ENCODE data around the gene MXRA7. TPM values are rescaled to one million over a fixed set of nuclear protein-coding genes. Genes with fewer than 3 reads are reported as not detected.
A peak's percentile ranks its signal among the peaks of the same experiment; 100 is the strongest.

MXRA7 gene
- total and polyA plus RNA-seq, 4 donors, result 136 to 173 (median 161) TPM

DNA sequence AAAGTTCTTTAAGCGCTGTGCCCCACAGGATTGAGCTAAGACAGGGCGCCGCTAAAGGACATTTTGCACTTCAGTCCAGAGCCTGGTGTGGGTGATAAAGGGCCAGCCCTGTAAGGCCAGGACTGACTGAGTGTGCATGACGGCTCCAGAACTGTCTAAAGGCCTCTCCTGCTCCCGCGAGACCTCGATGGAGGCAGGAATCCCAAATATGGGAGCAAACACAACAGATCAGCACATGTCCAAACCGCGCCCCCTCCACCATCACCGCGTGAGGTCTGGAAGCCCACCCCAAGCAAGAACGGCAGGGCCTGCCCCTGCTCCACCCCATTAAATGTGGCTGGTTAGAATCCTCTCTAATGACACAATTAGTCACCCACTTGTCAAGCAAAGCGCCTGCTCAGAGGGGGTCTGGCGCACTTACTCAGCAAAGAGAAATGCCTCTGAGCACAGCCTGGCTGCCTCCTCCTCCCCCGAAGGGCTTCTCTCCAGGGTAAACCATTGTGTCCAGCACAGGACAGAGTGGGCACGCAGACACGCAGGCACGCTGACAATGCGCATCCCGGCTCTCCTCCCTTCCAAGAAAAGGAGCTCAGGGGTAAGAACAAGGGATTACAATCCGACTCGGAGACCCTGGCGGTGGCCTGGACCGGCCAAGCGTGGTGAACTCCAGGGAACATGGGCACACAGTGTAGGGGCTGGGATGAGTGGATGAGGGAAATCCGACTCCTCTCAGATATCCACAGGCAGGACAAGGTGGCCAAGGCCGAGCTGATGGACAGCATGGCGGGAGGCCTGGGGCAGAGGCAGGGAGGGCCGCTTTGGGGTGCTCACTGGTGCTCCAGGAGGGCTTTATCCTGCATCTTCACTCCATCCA lies 1.5 kb downstream of the MXRA7 start:
- H3K9me3 ChIP-seq (ENCODE audit: control insufficient read depth, insufficient read depth, low read length), result no peaks in the 10 kb centered on the region
- peak overlapping the region; percentile 80 for H3K27ac ChIP-seq (ENCODE audit: low read depth, low read length)
- H3K27me3 ChIP-seq (ENCODE audit: control insufficient read depth, insufficient read depth, low read length), result no peaks in the 10 kb centered on the region
- 30% methylated on average over 15 of the region's 29 CpGs for WGBS (ENCODE audit: insufficient coverage)
- peaks cover 17% of the 10 kb centered on the region for H3K36me3 ChIP-seq (ENCODE audit: control insufficient read depth, insufficient read depth, low read length)
- peak overlapping the region; percentile 65 for H3K4me3 ChIP-seq (ENCODE audit: low read depth, low read length)
- peak in 2 of 6 donors; percentile 76 to 83 for DNase-seq (ENCODE audit: low read depth in 4 of 6, low spot score in 6 of 6)
- H3K4me1 ChIP-seq (ENCODE audit: control insufficient read depth, insufficient read depth, low read length), result peaks cover 36% of the 10 kb centered on the region

DNA sequence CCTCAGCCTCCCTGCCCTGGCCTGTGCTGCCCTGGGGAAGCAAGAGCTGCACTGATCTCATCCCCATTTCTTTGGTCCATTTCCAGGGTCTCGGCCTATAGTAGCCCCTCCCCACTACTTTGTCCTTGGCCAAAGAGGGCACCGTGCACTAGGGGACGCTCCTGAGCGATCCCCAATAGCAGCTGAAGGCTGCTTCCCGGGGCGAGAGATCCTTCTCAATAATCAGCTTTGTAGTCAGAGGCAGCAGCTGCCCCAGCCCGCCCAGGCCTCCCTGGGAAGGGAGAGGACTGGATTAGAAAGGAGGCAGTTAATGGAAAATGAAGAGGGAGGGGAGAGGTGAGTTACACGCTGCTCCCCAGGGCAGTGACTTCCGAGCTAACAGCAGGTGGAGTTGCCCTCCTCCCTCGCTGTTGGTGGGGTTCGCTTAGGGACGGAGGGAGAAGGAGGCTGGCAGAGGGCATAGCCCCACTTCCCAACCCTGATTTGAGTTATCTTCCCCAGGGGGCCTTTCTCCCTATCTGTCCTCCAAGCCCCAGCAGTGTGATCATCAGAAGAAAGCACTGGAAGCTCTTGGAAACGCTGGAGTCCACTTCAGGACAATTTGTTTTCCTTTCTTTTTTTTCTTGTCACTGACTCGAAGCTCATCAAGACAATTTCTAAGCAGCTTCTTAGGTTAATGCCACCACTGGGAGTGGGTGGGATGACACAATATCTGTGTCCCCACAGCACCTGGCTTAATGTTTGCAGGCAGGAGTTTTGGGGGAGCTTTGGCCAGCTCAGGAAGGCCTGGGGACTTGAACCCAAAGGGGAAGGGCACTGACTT lies 2.6 kb downstream of the MXRA7 start:
- DNase-seq (ENCODE audit: low read depth in 4 of 6, low spot score in 6 of 6), result peak in 2 of 6 donors; percentile 71 to 74
- Histone ChIP-seq H3K4me3 (ENCODE audit: low read depth, low read length) (no peak overlapping the region), H3K36me3 (ENCODE audit: control insufficient read depth, insufficient read depth, low read length) (peaks cover 9% of the 10 kb centered on the region), H3K27me3 (ENCODE audit: control insufficient read depth, insufficient read depth, low read length) (no peaks in the 10 kb centered on the region), H3K9me3 (ENCODE audit: control insufficient read depth, insufficient read depth, low read length) (no peaks in the 10 kb centered on the region), H3K4me1 (ENCODE audit: control insufficient read depth, insufficient read depth, low read length) (peaks cover 37% of the 10 kb centered on the region), H3K27ac (ENCODE audit: low read depth, low read length) (peak overlapping the region; percentile 80)
- 4% methylated on average over 5 of the region's 14 CpGs for WGBS (ENCODE audit: insufficient coverage)

DNA sequence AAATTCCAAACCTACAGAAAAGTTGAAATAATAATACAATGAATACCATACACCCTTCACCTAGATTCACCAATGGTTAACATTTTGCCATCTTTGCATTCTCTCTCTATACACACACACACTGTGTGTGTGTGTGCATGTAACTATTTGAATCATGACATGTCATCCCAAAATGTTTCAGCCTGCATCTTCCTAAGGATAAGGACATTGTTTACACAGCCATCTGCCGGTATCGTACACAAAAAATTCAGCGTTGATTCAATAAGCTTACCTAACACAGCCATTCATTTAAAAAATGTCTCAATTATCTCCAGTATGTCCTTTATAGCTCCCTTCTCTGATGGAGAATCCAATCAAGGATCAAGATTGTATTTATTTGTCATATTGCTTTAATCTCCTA lies 3.9 kb downstream of the MXRA7 start:
- WGBS (ENCODE audit: insufficient coverage), result 82% methylated on average over 3 of the region's 3 CpGs
- Histone ChIP-seq H3K4me3 (ENCODE audit: low read depth, low read length) (no peak overlapping the region), H3K27me3 (ENCODE audit: control insufficient read depth, insufficient read depth, low read length) (no peaks in the 10 kb centered on the region), H3K9me3 (ENCODE audit: control insufficient read depth, insufficient read depth, low read length) (no peaks in the 10 kb centered on the region), H3K27ac (ENCODE audit: low read depth, low read length) (no peak overlapping the region), H3K4me1 (ENCODE audit: control insufficient read depth, insufficient read depth, low read length) (peaks cover 40% of the 10 kb centered on the region), H3K36me3 (ENCODE audit: control insufficient read depth, insufficient read depth, low read length) (peaks cover 5% of the 10 kb centered on the region)
- peak in 1 of 6 donors; percentile 47 for DNase-seq (ENCODE audit: low read depth in 4 of 6, low spot score in 6 of 6)

DNA sequence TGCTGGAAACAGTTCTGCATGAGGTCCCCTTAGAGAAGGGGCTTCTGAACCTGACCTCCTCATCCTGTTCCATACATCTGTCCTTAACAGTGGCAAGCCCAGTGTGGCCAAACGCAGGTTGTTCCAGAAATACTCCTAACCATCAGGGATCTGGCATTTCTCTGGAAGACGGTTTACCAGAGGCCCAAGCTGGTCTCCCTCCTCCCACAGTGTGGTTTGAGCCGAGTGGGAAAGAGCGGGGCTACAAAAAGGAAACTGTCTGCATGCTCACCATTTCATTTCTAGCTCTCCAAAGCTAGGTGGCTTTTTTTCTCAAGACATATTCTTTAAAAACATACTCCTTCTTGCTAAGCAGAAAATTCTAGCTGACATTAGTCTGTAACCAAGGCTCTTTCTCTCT lies 6.0 kb downstream of the MXRA7 start:
- no peak overlapping the region for H3K4me3 ChIP-seq (ENCODE audit: low read depth, low read length)
- no peaks in the 10 kb centered on the region for H3K9me3 ChIP-seq (ENCODE audit: control insufficient read depth, insufficient read depth, low read length)
- H3K27ac ChIP-seq (ENCODE audit: low read depth, low read length), result no peak overlapping the region
- 82% methylated on average over 3 of the region's 4 CpGs for WGBS (ENCODE audit: insufficient coverage)
- no peaks in the 10 kb centered on the region for H3K27me3 ChIP-seq (ENCODE audit: control insufficient read depth, insufficient read depth, low read length)
- H3K36me3 ChIP-seq (ENCODE audit: control insufficient read depth, insufficient read depth, low read length), result peaks cover 9% of the 10 kb centered on the region
- DNase-seq (ENCODE audit: low read depth in 4 of 6, low spot score in 6 of 6), result no peak
- peaks cover 49% of the 10 kb centered on the region for H3K4me1 ChIP-seq (ENCODE audit: control insufficient read depth, insufficient read depth, low read length)

DNA sequence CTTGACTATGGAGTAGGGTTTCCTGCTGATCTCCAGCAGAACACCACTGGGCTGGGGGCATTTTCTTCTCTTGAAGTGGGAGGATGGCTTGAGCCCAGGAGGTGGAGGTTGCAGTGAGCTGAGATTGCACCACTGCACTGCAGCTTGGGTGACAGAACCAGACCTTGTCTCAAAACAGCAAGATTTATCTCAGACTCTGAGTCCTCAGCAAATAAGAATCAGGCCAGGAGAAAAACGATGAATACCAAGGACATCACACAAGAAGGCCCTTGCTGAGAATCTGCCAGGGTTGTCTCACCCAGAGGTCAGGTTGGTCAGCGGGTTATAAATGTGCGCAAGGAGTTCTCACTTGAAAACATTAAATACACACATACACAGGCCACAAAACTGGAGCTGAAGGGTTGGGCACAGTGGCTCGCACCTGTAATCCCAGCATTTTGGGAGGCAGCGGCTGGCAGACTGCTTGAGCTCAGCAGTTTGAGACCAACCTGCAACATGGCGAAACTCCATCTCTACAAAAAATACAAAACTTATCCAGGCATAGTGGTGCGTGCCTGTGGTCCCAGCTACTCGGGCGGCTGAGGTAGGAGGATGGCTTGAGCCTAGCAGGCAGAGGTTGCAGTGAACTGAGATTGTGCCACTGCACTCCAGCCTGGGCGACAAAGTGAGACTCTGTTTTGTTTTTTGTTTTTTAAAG lies 7.7 kb downstream of the MXRA7 start:
- Histone ChIP-seq H3K27me3 (ENCODE audit: control insufficient read depth, insufficient read depth, low read length) (no peaks in the 10 kb centered on the region), H3K27ac (ENCODE audit: low read depth, low read length) (no peak overlapping the region), H3K36me3 (ENCODE audit: control insufficient read depth, insufficient read depth, low read length) (peaks cover 6% of the 10 kb centered on the region), H3K4me1 (ENCODE audit: control insufficient read depth, insufficient read depth, low read length) (peaks cover 43% of the 10 kb centered on the region), H3K9me3 (ENCODE audit: control insufficient read depth, insufficient read depth, low read length) (no peaks in the 10 kb centered on the region), H3K4me3 (ENCODE audit: low read depth, low read length) (no peak overlapping the region)
- WGBS (ENCODE audit: insufficient coverage), result 94% methylated on average over 9 of the region's 10 CpGs
- no peak for DNase-seq (ENCODE audit: low read depth in 4 of 6, low spot score in 6 of 6)

DNA sequence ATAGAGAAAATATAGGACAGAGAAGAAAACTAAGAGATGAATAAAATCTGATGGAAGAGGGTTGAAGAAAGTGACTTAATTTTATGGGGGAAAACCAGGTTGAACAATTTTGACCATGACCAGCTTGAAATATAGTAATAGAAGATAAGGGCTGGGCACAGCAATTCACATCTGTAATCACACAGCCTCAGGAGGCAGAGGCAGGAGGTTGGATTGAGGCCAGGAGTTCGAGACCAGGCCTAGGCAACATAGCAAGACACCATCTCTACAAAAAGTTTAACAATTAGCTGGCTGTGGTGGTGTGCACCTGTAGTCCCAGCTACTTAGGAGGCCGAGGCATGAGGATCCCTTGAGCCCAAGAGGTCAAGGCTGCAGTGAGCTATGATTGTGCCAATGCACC lies 8.7 kb downstream of the MXRA7 start:
- H3K9me3 ChIP-seq (ENCODE audit: control insufficient read depth, insufficient read depth, low read length), result no peaks in the 10 kb centered on the region
- H3K4me1 ChIP-seq (ENCODE audit: control insufficient read depth, insufficient read depth, low read length), result peaks cover 45% of the 10 kb centered on the region
- H3K4me3 ChIP-seq (ENCODE audit: low read depth, low read length), result no peak overlapping the region
- no peak for DNase-seq (ENCODE audit: low read depth in 4 of 6, low spot score in 6 of 6)
- no peaks in the 10 kb centered on the region for H3K27me3 ChIP-seq (ENCODE audit: control insufficient read depth, insufficient read depth, low read length)
- no CpG with 5 or more reads among the region's 2 CpGs for WGBS (ENCODE audit: insufficient coverage)
- H3K36me3 ChIP-seq (ENCODE audit: control insufficient read depth, insufficient read depth, low read length), result peaks cover 11% of the 10 kb centered on the region
- H3K27ac ChIP-seq (ENCODE audit: low read depth, low read length), result no peak overlapping the region

DNA sequence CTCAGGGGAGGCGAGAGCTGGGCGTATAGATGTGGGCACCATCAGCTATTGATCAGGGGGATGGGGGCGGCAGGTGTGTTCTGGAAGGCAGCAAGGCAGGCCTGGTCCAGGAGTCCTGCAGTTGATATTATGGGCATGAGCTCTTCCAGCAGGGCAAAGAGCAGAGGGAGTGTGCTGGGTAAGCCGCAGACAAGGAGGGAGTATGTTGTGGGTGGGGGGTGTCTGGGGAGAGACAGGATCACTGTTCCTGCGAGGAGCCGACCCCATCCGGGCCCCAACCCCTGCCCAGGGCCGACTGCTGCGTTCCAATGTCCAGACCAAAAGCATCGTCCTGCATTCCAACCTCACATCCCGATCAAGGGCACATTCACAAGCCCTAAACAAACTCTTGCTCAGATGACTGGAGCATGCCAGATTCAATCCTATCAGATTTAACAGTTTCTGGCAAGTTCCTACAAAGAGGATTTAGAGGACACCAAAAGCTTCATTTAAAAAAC lies 9.2 kb downstream of the MXRA7 start:
- no peak overlapping the region for H3K4me3 ChIP-seq (ENCODE audit: low read depth, low read length)
- DNase-seq (ENCODE audit: low read depth in 4 of 6, low spot score in 6 of 6), result no peak
- 47% methylated on average over 10 of the region's 11 CpGs for WGBS (ENCODE audit: insufficient coverage)
- peaks cover 50% of the 10 kb centered on the region for H3K4me1 ChIP-seq (ENCODE audit: control insufficient read depth, insufficient read depth, low read length)
- no peaks in the 10 kb centered on the region for H3K27me3 ChIP-seq (ENCODE audit: control insufficient read depth, insufficient read depth, low read length)
- H3K36me3 ChIP-seq (ENCODE audit: control insufficient read depth, insufficient read depth, low read length), result peaks cover 11% of the 10 kb centered on the region
- H3K9me3 ChIP-seq (ENCODE audit: control insufficient read depth, insufficient read depth, low read length), result no peaks in the 10 kb centered on the region
- H3K27ac ChIP-seq (ENCODE audit: low read depth, low read length), result peak overlapping the region; percentile 80

DNA sequence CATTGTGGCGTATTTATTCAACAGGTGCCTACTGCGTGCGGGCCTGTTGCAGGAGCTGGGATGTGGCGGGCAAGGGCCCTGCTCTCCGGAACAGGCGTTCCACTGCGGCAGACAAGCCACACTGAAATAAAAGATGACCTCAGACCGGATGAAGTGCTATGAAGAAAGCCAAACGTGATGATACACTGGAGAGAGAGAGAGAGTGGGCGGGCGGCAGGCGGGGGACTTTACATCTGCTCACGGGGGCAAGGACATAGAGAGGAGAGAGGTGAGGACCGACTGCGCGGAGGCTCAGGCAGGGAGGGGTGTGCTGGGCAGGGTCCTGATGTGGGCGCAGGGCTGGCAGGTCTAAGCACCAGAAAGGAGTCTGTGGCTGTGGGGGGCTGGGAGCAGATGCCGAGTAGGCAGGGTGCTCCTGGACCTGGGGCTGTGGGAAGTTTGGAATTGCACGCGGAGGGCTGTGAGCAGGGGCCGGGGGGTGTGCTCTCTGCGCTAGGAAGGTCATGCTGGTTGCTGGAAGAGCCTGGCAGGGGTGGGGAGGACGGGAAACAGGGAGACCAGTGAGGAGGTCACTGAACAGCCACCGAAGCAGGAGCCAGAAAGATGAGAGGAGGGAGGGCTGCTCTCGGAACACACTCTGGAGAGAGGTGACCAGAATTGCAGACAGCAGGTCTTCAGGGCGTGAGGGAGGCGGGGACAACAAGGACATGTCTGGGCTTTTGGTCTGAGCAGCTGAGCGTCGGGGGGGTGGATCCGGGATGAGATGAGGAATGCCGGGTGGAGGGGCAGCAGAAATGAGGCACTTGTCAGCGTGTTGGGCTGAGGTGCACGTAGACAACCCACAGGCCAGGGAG lies 9.9 kb downstream of the MXRA7 start:
- Histone ChIP-seq H3K4me3 (ENCODE audit: low read depth, low read length) (no peak overlapping the region), H3K27me3 (ENCODE audit: control insufficient read depth, insufficient read depth, low read length) (no peaks in the 10 kb centered on the region), H3K4me1 (ENCODE audit: control insufficient read depth, insufficient read depth, low read length) (peaks cover 52% of the 10 kb centered on the region), H3K9me3 (ENCODE audit: control insufficient read depth, insufficient read depth, low read length) (no peaks in the 10 kb centered on the region), H3K27ac (ENCODE audit: low read depth, low read length) (peak overlapping the region; percentile 80), H3K36me3 (ENCODE audit: control insufficient read depth, insufficient read depth, low read length) (peaks cover 9% of the 10 kb centered on the region)
- 41% methylated on average over 32 of the region's 33 CpGs for WGBS (ENCODE audit: insufficient coverage)
- peak in 2 of 6 donors; percentile 55 to 69 for DNase-seq (ENCODE audit: low read depth in 4 of 6, low spot score in 6 of 6)

DNA sequence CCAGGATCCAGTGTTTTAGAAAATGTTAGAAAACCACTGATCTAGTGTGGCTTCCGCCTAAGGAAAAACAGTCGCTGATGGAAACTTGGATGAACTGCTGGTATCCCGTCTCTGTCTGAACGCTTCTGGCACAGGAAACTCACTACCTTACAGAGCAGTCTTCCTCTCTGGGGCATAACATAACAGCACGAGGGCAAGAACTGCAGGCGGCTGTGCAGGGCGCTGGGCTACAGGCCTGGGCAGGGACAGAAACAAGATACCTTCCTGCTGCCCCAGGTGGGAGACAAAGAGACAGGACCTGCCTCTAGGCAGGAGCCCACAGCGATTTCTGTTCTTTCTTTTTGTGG lies 10.5 kb downstream of the MXRA7 start:
- Histone ChIP-seq H3K36me3 (ENCODE audit: control insufficient read depth, insufficient read depth, low read length) (peaks cover 8% of the 10 kb centered on the region), H3K4me1 (ENCODE audit: control insufficient read depth, insufficient read depth, low read length) (peaks cover 52% of the 10 kb centered on the region), H3K4me3 (ENCODE audit: low read depth, low read length) (no peak overlapping the region), H3K27ac (ENCODE audit: low read depth, low read length) (peak overlapping the region; percentile 80), H3K9me3 (ENCODE audit: control insufficient read depth, insufficient read depth, low read length) (no peaks in the 10 kb centered on the region), H3K27me3 (ENCODE audit: control insufficient read depth, insufficient read depth, low read length) (no peaks in the 10 kb centered on the region)
- 69% methylated on average over 4 of the region's 8 CpGs for WGBS (ENCODE audit: insufficient coverage)
- no peak for DNase-seq (ENCODE audit: low read depth in 4 of 6, low spot score in 6 of 6)
